ENCODE measurements around the gene COL5A1.

DNA sequence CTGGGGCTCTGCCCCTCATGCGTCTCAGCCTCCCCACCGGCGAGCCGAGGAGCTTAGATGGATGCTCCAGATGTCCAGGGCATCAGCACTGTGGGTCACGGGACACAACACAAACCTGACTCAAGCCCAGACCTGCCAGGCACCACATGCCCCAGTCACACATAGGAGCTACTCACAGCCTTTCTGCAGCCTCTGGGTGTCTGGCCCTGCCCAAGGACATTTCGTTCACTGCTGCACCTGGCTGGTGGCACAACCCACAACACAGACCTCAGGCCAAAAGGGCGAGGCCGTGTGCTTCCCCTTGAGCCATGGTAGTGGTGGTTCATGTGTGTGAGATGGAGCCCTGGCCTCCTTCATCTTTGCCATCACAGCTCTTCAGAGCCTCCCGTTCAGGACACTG lies 149.4 kb downstream of the COL5A1 start:
- TF ChIP-seq, protein P1, sequence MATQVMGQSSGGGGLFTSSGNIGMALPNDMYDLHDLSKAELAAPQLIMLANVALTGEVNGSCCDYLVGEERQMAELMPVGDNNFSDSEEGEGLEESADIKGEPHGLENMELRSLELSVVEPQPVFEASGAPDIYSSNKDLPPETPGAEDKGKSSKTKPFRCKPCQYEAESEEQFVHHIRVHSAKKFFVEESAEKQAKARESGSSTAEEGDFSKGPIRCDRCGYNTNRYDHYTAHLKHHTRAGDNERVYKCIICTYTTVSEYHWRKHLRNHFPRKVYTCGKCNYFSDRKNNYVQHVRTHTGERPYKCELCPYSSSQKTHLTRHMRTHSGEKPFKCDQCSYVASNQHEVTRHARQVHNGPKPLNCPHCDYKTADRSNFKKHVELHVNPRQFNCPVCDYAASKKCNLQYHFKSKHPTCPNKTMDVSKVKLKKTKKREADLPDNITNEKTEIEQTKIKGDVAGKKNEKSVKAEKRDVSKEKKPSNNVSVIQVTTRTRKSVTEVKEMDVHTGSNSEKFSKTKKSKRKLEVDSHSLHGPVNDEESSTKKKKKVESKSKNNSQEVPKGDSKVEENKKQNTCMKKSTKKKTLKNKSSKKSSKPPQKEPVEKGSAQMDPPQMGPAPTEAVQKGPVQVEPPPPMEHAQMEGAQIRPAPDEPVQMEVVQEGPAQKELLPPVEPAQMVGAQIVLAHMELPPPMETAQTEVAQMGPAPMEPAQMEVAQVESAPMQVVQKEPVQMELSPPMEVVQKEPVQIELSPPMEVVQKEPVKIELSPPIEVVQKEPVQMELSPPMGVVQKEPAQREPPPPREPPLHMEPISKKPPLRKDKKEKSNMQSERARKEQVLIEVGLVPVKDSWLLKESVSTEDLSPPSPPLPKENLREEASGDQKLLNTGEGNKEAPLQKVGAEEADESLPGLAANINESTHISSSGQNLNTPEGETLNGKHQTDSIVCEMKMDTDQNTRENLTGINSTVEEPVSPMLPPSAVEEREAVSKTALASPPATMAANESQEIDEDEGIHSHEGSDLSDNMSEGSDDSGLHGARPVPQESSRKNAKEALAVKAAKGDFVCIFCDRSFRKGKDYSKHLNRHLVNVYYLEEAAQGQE (IDR thresholded peaks at IDR 0.05; ENCODE audit: insufficient replicate concordance, low read depth) = no peak
- TF ChIP-seq, protein P2, sequence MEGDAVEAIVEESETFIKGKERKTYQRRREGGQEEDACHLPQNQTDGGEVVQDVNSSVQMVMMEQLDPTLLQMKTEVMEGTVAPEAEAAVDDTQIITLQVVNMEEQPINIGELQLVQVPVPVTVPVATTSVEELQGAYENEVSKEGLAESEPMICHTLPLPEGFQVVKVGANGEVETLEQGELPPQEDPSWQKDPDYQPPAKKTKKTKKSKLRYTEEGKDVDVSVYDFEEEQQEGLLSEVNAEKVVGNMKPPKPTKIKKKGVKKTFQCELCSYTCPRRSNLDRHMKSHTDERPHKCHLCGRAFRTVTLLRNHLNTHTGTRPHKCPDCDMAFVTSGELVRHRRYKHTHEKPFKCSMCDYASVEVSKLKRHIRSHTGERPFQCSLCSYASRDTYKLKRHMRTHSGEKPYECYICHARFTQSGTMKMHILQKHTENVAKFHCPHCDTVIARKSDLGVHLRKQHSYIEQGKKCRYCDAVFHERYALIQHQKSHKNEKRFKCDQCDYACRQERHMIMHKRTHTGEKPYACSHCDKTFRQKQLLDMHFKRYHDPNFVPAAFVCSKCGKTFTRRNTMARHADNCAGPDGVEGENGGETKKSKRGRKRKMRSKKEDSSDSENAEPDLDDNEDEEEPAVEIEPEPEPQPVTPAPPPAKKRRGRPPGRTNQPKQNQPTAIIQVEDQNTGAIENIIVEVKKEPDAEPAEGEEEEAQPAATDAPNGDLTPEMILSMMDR (IDR thresholded peaks at IDR 0.05; ENCODE audit: insufficient read depth, low read length) = no peak
- TF ChIP-seq POLR2AphosphoS5 (IDR thresholded peaks at IDR 0.05; ENCODE audit: low read depth) = no peak
- no peak for TF ChIP-seq GABPA (IDR thresholded peaks at IDR 0.05; ENCODE audit: low read depth)
- no peak for TF ChIP-seq SPI1 (IDR thresholded peaks at IDR 0.05; ENCODE audit: borderline replicate concordance, low read depth)

All from HL-60 (cell line).